Measurements from ENCODE around the gene PTK6. TPM values are rescaled to one million over a fixed set of nuclear protein-coding genes. Genes with fewer than 3 reads are reported as not detected.

PTK6 gene
- total RNA-seq, 2 donors from 2014 or later: 0.22 TPM; not detected in 1

DNA sequence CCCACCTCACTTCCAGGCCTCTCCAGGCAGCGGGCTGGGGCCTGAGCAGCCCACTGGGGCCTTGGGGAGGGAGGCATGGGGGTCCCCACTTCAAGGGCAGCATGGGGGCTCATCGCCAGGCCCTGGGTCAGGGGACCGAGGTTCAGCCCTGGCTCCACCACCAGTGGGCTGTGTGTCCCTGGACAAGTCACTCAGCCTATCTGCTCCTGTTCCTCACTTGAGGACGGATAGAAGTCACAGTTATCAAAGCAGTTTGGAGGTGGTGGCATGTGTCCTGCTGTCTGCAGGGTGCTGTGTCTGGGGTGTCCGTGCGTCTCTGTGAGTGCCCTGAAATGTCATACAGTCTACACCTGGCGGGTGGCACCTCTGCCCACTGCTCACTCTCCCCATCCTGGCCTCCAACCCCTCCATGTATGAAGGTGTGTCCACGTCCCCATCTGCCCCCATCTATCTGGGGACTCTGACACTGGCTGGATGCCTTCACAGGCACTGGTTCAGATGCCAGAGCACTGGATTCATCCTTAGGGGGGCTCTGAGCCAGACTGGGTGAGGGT lies 41.9 kb downstream of the PTK6 start:
- Histone ChIP-seq H3K4me3 (ENCODE audit: low read length) (no peak overlapping the region), H3K36me3 (ENCODE audit: control insufficient read depth, insufficient read depth, low read length) (no peaks in the 10 kb centered on the region), H3K27ac (ENCODE audit: low read depth, low read length) (no peak overlapping the region), H3K9me3 (ENCODE audit: control insufficient read depth, low read length) (no peaks in the 10 kb centered on the region), H3K9ac (ENCODE audit: extremely low read depth, low read length, poor library complexity, severe bottlenecking) (no peak overlapping the region), H3K27me3 (ENCODE audit: control insufficient read depth, insufficient read depth, low read length, poor library complexity, severe bottlenecking) (peaks cover 35% of the 10 kb centered on the region), H3K4me1 (ENCODE audit: control insufficient read depth, insufficient read depth, low read length) (no peaks in the 10 kb centered on the region)
- Mint-ChIP-seq H3K4me3 (no peak overlapping the region), H3K27ac (no peak overlapping the region), H3K27me3 (ENCODE audit: insufficient read depth) (peaks cover 42% of the 10 kb centered on the region), H3K4me1 (no peaks in the 10 kb centered on the region), H3K36me3 (ENCODE audit: low read depth) (peaks cover 7% of the 10 kb centered on the region), H3K9me3 (no peaks in the 10 kb centered on the region)
- TF ChIP-seq, protein P1, sequence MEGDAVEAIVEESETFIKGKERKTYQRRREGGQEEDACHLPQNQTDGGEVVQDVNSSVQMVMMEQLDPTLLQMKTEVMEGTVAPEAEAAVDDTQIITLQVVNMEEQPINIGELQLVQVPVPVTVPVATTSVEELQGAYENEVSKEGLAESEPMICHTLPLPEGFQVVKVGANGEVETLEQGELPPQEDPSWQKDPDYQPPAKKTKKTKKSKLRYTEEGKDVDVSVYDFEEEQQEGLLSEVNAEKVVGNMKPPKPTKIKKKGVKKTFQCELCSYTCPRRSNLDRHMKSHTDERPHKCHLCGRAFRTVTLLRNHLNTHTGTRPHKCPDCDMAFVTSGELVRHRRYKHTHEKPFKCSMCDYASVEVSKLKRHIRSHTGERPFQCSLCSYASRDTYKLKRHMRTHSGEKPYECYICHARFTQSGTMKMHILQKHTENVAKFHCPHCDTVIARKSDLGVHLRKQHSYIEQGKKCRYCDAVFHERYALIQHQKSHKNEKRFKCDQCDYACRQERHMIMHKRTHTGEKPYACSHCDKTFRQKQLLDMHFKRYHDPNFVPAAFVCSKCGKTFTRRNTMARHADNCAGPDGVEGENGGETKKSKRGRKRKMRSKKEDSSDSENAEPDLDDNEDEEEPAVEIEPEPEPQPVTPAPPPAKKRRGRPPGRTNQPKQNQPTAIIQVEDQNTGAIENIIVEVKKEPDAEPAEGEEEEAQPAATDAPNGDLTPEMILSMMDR (conservative IDR thresholded peaks at IDR 0.05): no peak
- 90 to 92% methylated on average over 7 to 8 of the region's 8 CpGs for WGBS, 2 experiments (ENCODE audit: insufficient coverage in 1 of 2, insufficient read length in 1 of 2)
- DNase-seq: no peak

DNA sequence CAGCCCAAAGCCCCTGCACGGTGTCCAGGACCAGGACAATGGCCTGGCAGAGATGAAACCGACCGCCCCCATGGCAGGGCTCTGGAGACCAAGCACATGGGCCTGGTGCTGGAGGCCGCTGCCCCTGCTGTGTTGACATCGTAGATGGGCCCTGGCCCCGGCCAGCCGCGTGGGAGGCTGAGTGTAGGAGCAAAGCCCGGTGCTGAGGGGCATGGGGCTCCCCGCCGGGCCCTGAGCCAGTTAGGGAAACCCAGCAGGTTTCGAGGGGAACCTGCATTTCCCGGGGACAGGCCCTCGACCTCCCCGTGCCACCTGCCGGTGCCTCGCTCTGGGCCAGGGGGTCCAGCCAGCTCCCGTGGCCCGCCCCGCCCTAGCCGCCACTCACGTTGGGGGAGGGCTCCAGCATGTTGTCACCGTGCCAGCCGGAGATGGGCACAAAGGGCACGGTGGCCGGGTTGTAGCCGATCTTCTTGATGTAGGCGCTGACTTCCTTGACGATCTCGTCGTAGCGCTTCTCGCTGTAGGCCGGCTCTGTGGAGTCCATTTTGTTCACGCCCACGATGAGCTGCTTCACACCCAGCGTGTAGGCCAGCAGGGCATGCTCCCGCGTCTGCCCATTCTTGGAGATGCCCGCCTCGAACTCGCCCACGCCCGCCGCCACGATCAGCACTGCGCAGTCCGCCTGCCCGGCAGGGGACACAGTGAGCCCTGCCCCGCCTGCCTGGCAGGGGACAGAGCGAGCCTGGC lies 42.6 kb downstream of the PTK6 start:
- H3K4me1 Mint-ChIP-seq: no peaks in the 10 kb centered on the region
- Histone ChIP-seq H3K9me3 (ENCODE audit: control insufficient read depth, low read length) (no peaks in the 10 kb centered on the region), H3K36me3 (ENCODE audit: control insufficient read depth, insufficient read depth, low read length) (no peaks in the 10 kb centered on the region), H3K27ac (ENCODE audit: low read depth, low read length) (no peak overlapping the region), H3K27me3 (ENCODE audit: control insufficient read depth, insufficient read depth, low read length, poor library complexity, severe bottlenecking) (peaks cover 33% of the 10 kb centered on the region), H3K9ac (ENCODE audit: extremely low read depth, low read length, poor library complexity, severe bottlenecking) (no peak overlapping the region), H3K4me1 (ENCODE audit: control insufficient read depth, insufficient read depth, low read length) (no peaks in the 10 kb centered on the region), H3K4me3 (ENCODE audit: low read length) (no peak overlapping the region)
- DNase-seq: no peak
- H3K9me3 Mint-ChIP-seq: no peaks in the 10 kb centered on the region
- no peak overlapping the region for H3K4me3 Mint-ChIP-seq
- peaks cover 7% of the 10 kb centered on the region for H3K36me3 Mint-ChIP-seq (ENCODE audit: low read depth)
- 92 to 93% methylated on average over 31 to 51 of the region's 51 CpGs for WGBS, 2 experiments (ENCODE audit: insufficient coverage in 1 of 2, insufficient read length in 1 of 2)
- no peak overlapping the region for H3K27ac Mint-ChIP-seq
- TF ChIP-seq, protein P1 (conservative IDR thresholded peaks at IDR 0.05): no peak
- H3K27me3 Mint-ChIP-seq (ENCODE audit: insufficient read depth): peaks cover 42% of the 10 kb centered on the region

DNA sequence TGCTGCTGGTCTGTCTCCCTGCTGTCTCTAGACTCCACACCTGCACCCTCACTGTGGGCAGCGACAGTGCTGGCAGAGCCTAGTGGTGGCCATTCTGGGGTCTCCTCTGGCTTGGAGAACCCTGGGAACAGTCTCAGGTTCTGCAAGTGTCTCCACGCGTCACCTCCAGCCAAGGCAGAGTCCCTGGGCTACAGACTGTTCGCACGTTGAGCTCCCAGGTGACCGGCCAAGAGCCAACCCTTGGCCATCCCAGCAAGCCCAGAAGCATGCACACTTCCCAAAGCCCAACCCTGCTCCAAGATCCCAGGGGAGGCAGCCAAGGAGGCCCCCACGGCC lies 43.1 kb downstream of the PTK6 start:
- H3K36me3 Mint-ChIP-seq (ENCODE audit: low read depth): peaks cover 7% of the 10 kb centered on the region
- Histone ChIP-seq H3K9ac (ENCODE audit: extremely low read depth, low read length, poor library complexity, severe bottlenecking) (no peak overlapping the region), H3K4me1 (ENCODE audit: control insufficient read depth, insufficient read depth, low read length) (no peaks in the 10 kb centered on the region), H3K9me3 (ENCODE audit: control insufficient read depth, low read length) (no peaks in the 10 kb centered on the region), H3K27ac (ENCODE audit: low read depth, low read length) (no peak overlapping the region), H3K36me3 (ENCODE audit: control insufficient read depth, insufficient read depth, low read length) (no peaks in the 10 kb centered on the region), H3K4me3 (ENCODE audit: low read length) (no peak overlapping the region), H3K27me3 (ENCODE audit: control insufficient read depth, insufficient read depth, low read length, poor library complexity, severe bottlenecking) (peaks cover 34% of the 10 kb centered on the region)
- no peaks in the 10 kb centered on the region for H3K9me3 Mint-ChIP-seq
- WGBS, 2 experiments (ENCODE audit: insufficient coverage in 1 of 2, insufficient read length in 1 of 2): 86 to 92% methylated on average over 6 to 7 of the region's 7 CpGs
- peaks cover 42% of the 10 kb centered on the region for H3K27me3 Mint-ChIP-seq (ENCODE audit: insufficient read depth)
- TF ChIP-seq, protein P1 (conservative IDR thresholded peaks at IDR 0.05): no peak
- no peak for DNase-seq
- no peak overlapping the region for H3K27ac Mint-ChIP-seq
- H3K4me1 Mint-ChIP-seq: no peaks in the 10 kb centered on the region
- no peak overlapping the region for H3K4me3 Mint-ChIP-seq

Measured in endodermal cell (in vitro differentiated cells).